NT2/D1 (cell line): ENCODE measurements around the gene NLRP1.

ENCODE experiments used
- DNase-seq: peaks from one replicate; pipeline ENCODE4 v3.0.0-alpha.2; 2011; ENCODE audit warnings: low read depth, low spot score
- H3K27me3 ChIP-seq: 2 replicates; pipeline ENCODE4 v1.6.0; 2011; ENCODE audit warnings: mild to moderate bottlenecking; ENCODE audit not compliant: insufficient read length, insufficient read depth
- H3K36me3 ChIP-seq: 2 replicates; pipeline ENCODE4 v1.6.1; 2011; ENCODE audit warnings: mild to moderate bottlenecking, low read length, mixed read lengths; ENCODE audit not compliant: insufficient read depth, insufficient read length
- H3K4me1 ChIP-seq: 2 replicates; pipeline ENCODE4 v1.5.1; 2011; ENCODE audit not compliant: insufficient read depth, insufficient read length
- H3K4me3 ChIP-seq: 2 replicates; pipeline ENCODE4 v1.5.1; 2011; ENCODE audit warnings: low read depth; ENCODE audit not compliant: insufficient read length
- H3K9ac ChIP-seq: 2 replicates; pipeline ENCODE4 v1.6.0; 2011; ENCODE audit warnings: low read depth; ENCODE audit not compliant: insufficient read length
- H3K9me3 ChIP-seq: 2 replicates; pipeline ENCODE4 v1.5.1; 2011; ENCODE audit warnings: mild to moderate bottlenecking, low read length; ENCODE audit not compliant: insufficient read depth
- SUZ12 ChIP-seq: IDR thresholded peaks from 2 replicates; pipeline ENCODE4 v1.6.1; 2011; ENCODE audit not compliant: insufficient read length, insufficient read depth; ENCODE audit errors: extremely low read depth
- YY1 ChIP-seq: IDR thresholded peaks from 2 replicates; pipeline ENCODE4 v1.6.1; 2011; ENCODE audit not compliant: insufficient read length, insufficient read depth
- ZNF274 ChIP-seq: IDR thresholded peaks from 2 replicates; pipeline ENCODE4 v1.6.1; 2011; ENCODE audit warnings: mild to moderate bottlenecking, low read depth, low read length

NLRP1 gene

GRCh38 chr17:5552841-5553240 is 31.5 kb downstream of the NLRP1 start:
- H3K9ac ChIP-seq, result no peak overlapping the region
- no peak for DNase-seq
- TF ChIP-seq YY1, result no peak
- TF ChIP-seq SUZ12, result no peak
- no peak for TF ChIP-seq ZNF274
- no peaks in the 10 kb centered on the region for H3K36me3 ChIP-seq
- no peaks in the 10 kb centered on the region for H3K9me3 ChIP-seq
- H3K4me3 ChIP-seq, result no peak overlapping the region
- no peaks in the 10 kb centered on the region for H3K27me3 ChIP-seq
- H3K4me1 ChIP-seq, result no peaks in the 10 kb centered on the region

- Histone ChIP-seq H3K9me3 (no peaks in the 10 kb centered on the region), H3K9ac (no peak overlapping the region), H3K4me3 (no peak overlapping the region), H3K27me3 (no peaks in the 10 kb centered on the region), H3K36me3 (no peaks in the 10 kb centered on the region), H3K4me1 (peaks cover 7% of the 10 kb centered on the region)
- TF ChIP-seq ZNF274 (no peak), YY1 (no peak), SUZ12 (no peak)
- no peak for DNase-seq
These were observed 39.0 kb downstream of the NLRP1 start for GRCh38 chr17:5545051-5545987.

GRCh38 chr17:5544115-5544514 is 40.2 kb downstream of the NLRP1 start:
- no peak for DNase-seq
- H3K9me3 ChIP-seq, result no peaks in the 10 kb centered on the region
- H3K36me3 ChIP-seq, result no peaks in the 10 kb centered on the region
- H3K4me1 ChIP-seq, result peaks cover 7% of the 10 kb centered on the region
- H3K9ac ChIP-seq, result no peak overlapping the region
- H3K27me3 ChIP-seq, result no peaks in the 10 kb centered on the region
- TF ChIP-seq YY1, result no peak
- no peak overlapping the region for H3K4me3 ChIP-seq

GRCh38 chr17:5541610-5542202 is 42.6 kb downstream of the NLRP1 start:
- no peak for DNase-seq
- no peaks in the 10 kb centered on the region for H3K9me3 ChIP-seq
- H3K9ac ChIP-seq, result no peak overlapping the region
- H3K27me3 ChIP-seq, result no peaks in the 10 kb centered on the region
- H3K4me3 ChIP-seq, result no peak overlapping the region
- TF ChIP-seq YY1 (no peak), SUZ12 (no peak)
- H3K4me1 ChIP-seq, result peaks cover 7% of the 10 kb centered on the region
- no peaks in the 10 kb centered on the region for H3K36me3 ChIP-seq

- Histone ChIP-seq H3K9me3 (no peaks in the 10 kb centered on the region), H3K4me1 (peaks cover 5% of the 10 kb centered on the region), H3K4me3 (no peak overlapping the region), H3K9ac (no peak overlapping the region), H3K27me3 (no peaks in the 10 kb centered on the region), H3K36me3 (no peaks in the 10 kb centered on the region)
- TF ChIP-seq SUZ12 (no peak), YY1 (no peak), ZNF274 (no peak)
- no peak for DNase-seq
These were observed 44.0 kb downstream of the NLRP1 start for GRCh38 chr17:5540321-5540720.

- H3K4me3 ChIP-seq, result no peak overlapping the region
- TF ChIP-seq SUZ12, result no peak
- no peak for TF ChIP-seq YY1
- TF ChIP-seq ZNF274, result no peak
- no peak for DNase-seq
- H3K4me1 ChIP-seq, result peaks cover 5% of the 10 kb centered on the region
- no peaks in the 10 kb centered on the region for H3K27me3 ChIP-seq
- no peak overlapping the region for H3K9ac ChIP-seq
- H3K9me3 ChIP-seq, result no peaks in the 10 kb centered on the region
- no peaks in the 10 kb centered on the region for H3K36me3 ChIP-seq
These were observed 45.0 kb downstream of the NLRP1 start for GRCh38 chr17:5539286-5539685.

- TF ChIP-seq YY1 (no peak), ZNF274 (no peak), SUZ12 (no peak)
- no peaks in the 10 kb centered on the region for H3K36me3 ChIP-seq
- DNase-seq, result no peak
These were observed 47.3 kb downstream of the NLRP1 start for GRCh38 chr17:5536866-5537650.

More at GRCh38 chr17:5536866-5537650, 47.3 kb downstream of the NLRP1 start:
- Histone ChIP-seq H3K9ac (no peak overlapping the region), H3K4me1 (peaks cover 5% of the 10 kb centered on the region), H3K27me3 (no peaks in the 10 kb centered on the region), H3K4me3 (no peak overlapping the region), H3K9me3 (no peaks in the 10 kb centered on the region)
